Natural killer cell (primary cell): Measurements from ENCODE around the gene YAP1. TPM values are rescaled to one million over a fixed set of nuclear protein-coding genes. Genes with fewer than 3 reads are reported as not detected.

ENCODE experiments used
- ATAC-seq, 3 donors: fragments of 150-1000 bp in 2 of 3; fragments of 200-7000 bp in 1 of 3; cut with Tn5 transposase; 1 replicate in 1 of 3; 2 replicates in 2 of 3; pipeline ENCODE4 v1.10.0; 2021; ENCODE audit warnings: mild to moderate bottlenecking in 2 of 3, moderate library complexity in 2 of 3
- DNase-seq, 2 donors: peaks; one replicate each; pipeline versions ENCODE4 v3.0.0 to v3.0.0-alpha.2; 2013 to 2021; ENCODE audit warnings: mixed read lengths in 1 of 2
- H3K27ac ChIP-seq: one replicate; pipeline ENCODE4 v1.5.1; 2013; ENCODE audit warnings: mild to moderate bottlenecking, low read length
- H3K27me3 ChIP-seq: one replicate; pipeline ENCODE4 v1.6.1; 2013; ENCODE audit warnings: low read length; ENCODE audit not compliant: control insufficient read depth, insufficient read depth
- H3K36me3 ChIP-seq: one replicate; pipeline ENCODE4 v1.6.1; 2013; ENCODE audit warnings: low read length; ENCODE audit not compliant: control insufficient read depth, insufficient read depth
- H3K4me1 ChIP-seq: one replicate; pipeline ENCODE4 v1.6.1; 2013; ENCODE audit warnings: low read length; ENCODE audit not compliant: control insufficient read depth, insufficient read depth
- H3K4me3 ChIP-seq: one replicate; pipeline ENCODE4 v1.5.1; 2013; ENCODE audit warnings: low read length
- H3K9me3 ChIP-seq: one replicate; pipeline ENCODE4 v1.6.1; 2013; ENCODE audit warnings: low read length; ENCODE audit not compliant: control insufficient read depth, insufficient read depth
- H3K27ac Mint-ChIP-seq, 2 donors: one replicate each; pipeline ENCODE4 v1.8.0; 2022; ENCODE audit warnings: mild to moderate bottlenecking in 2 of 2, mixed read lengths in 2 of 2, moderate library complexity in 1 of 2
- H3K27me3 Mint-ChIP-seq, 2 donors: one replicate each; pipeline ENCODE4 v1.8.0; 2022; ENCODE audit warnings: low read depth in 2 of 2, mixed read lengths in 2 of 2
- H3K36me3 Mint-ChIP-seq: one replicate; pipeline ENCODE4 v1.8.0; 2022; ENCODE audit warnings: mixed read lengths
- H3K4me1 Mint-ChIP-seq, 2 donors: one replicate each; pipeline ENCODE4 v1.8.0; 2022; ENCODE audit warnings: mixed read lengths in 2 of 2
- H3K4me3 Mint-ChIP-seq: one replicate; pipeline ENCODE4 v1.8.0; 2022; ENCODE audit warnings: mild to moderate bottlenecking, moderate library complexity, mixed read lengths
- H3K9me3 Mint-ChIP-seq, 2 donors: one replicate each; pipeline ENCODE4 v1.8.0; 2022; ENCODE audit warnings: mixed read lengths in 2 of 2
- WGBS: methylation state at CpG from one replicate; pipeline ENCODE4 v1.1.7; 2013; ENCODE audit warnings: missing lambda C conversion rate; ENCODE audit not compliant: insufficient coverage; 5-methylcytosine and 5-hydroxymethylcytosine counted together
- intact Hi-C: fragments of 100-400 bp; cut with micrococcal nuclease; formaldehyde crosslinking; loops from one replicate; pipeline ENCODE4 v1.14.2; 2022
- total RNA-seq, 4 donors: library from RNA; stranded (reverse); fragments of 120-200 nt in 1 of 4; gene quantifications; one replicate each; pipeline versions ENCODE4 v1.2.3 to v1.2.4, GENCODE V29; 2013 to 2022
- TF ChIP-seq, protein P1 (sequence below): fragments of 200-600 bp; IDR thresholded peaks from one replicate; pipeline ENCODE4 v1.8.0; 2022; ENCODE audit warnings: antibody characterized with exemption

YAP1 gene
- total RNA-seq, 3 donors from 2014 or later (not counting 1 experiment from before 2014, with no cell fraction given), result not detected

DNA sequence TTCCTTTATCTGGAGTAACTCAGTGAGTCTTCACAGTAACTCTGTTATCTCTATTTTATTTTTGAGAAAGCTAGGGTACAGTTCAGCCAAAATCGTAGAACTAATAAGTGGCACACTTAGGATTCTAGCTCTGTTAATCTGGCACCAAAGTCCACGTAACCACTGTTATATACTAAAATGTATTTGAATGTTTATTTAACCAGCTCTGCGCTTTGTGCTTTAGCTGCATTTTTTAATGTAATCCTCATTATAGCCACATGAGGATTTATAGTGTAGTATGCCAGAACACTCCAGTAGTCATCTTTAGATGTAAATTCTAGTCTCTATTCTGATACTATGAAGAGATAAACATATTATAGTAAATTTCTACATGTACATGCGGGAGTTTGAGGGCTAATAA lies 36.8 kb downstream of the YAP1 start:
- intact Hi-C loops, result no loop called here
- ATAC-seq (no peak), DNase-seq (no peak)
- TF ChIP-seq, protein P1, sequence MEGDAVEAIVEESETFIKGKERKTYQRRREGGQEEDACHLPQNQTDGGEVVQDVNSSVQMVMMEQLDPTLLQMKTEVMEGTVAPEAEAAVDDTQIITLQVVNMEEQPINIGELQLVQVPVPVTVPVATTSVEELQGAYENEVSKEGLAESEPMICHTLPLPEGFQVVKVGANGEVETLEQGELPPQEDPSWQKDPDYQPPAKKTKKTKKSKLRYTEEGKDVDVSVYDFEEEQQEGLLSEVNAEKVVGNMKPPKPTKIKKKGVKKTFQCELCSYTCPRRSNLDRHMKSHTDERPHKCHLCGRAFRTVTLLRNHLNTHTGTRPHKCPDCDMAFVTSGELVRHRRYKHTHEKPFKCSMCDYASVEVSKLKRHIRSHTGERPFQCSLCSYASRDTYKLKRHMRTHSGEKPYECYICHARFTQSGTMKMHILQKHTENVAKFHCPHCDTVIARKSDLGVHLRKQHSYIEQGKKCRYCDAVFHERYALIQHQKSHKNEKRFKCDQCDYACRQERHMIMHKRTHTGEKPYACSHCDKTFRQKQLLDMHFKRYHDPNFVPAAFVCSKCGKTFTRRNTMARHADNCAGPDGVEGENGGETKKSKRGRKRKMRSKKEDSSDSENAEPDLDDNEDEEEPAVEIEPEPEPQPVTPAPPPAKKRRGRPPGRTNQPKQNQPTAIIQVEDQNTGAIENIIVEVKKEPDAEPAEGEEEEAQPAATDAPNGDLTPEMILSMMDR, result no peak
- Histone ChIP-seq H3K9me3 (no peaks in the 10 kb centered on the region), H3K27me3 (peaks cover 5% of the 10 kb centered on the region), H3K4me1 (no peaks in the 10 kb centered on the region), H3K36me3 (no peaks in the 10 kb centered on the region), H3K4me3 (no peak overlapping the region), H3K27ac (no peak overlapping the region)
- peaks cover 8 to 13% of the 10 kb centered on the region in 2 donors for H3K27me3 Mint-ChIP-seq
- no peaks in the 10 kb centered on the region for H3K4me1 Mint-ChIP-seq
- no peak overlapping the region for H3K4me3 Mint-ChIP-seq
- peaks cover 0 to 7% of the 10 kb centered on the region in 2 donors for H3K9me3 Mint-ChIP-seq
- H3K27ac Mint-ChIP-seq, result no peak overlapping the region
- no peaks in the 10 kb centered on the region for H3K36me3 Mint-ChIP-seq
- 89% methylated on average over 1 of the region's 4 CpGs for WGBS

DNA sequence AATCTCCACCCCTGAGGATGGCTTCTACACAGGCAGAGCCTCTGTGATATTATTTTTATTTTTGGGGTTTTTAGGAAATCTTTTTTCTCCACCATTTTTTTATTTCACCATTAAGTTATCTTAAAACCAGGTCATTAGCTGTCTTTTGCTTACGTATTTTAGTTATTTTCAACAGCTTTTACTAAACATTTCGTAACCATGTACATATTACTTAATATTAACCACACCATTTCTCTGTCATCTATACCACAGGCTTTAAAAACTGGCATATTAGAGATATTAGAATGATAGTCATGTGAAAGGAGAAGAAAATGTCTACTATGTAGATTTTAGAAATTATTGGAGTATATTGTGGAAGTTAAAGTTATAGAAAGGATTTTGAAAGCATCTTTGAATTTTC lies 37.4 kb downstream of the YAP1 start:
- WGBS, result no CpG with 5 or more reads among the region's 2 CpGs
- H3K9me3 ChIP-seq, result no peaks in the 10 kb centered on the region
- H3K36me3 ChIP-seq, result no peaks in the 10 kb centered on the region
- no peaks in the 10 kb centered on the region for H3K4me1 Mint-ChIP-seq
- H3K9me3 Mint-ChIP-seq, result peaks cover 0 to 7% of the 10 kb centered on the region in 2 donors
- TF ChIP-seq, protein P1, result no peak
- ATAC-seq (no peak), DNase-seq (no peak)
- peaks cover 8 to 12% of the 10 kb centered on the region in 2 donors for H3K27me3 Mint-ChIP-seq
- H3K27me3 ChIP-seq, result peaks cover 5% of the 10 kb centered on the region
- no peak overlapping the region for H3K27ac Mint-ChIP-seq
- no peak overlapping the region for H3K4me3 Mint-ChIP-seq
- no peak overlapping the region for H3K27ac ChIP-seq
- no peaks in the 10 kb centered on the region for H3K36me3 Mint-ChIP-seq
- intact Hi-C loops, result no loop called here
- H3K4me3 ChIP-seq, result no peak overlapping the region
- no peaks in the 10 kb centered on the region for H3K4me1 ChIP-seq

DNA sequence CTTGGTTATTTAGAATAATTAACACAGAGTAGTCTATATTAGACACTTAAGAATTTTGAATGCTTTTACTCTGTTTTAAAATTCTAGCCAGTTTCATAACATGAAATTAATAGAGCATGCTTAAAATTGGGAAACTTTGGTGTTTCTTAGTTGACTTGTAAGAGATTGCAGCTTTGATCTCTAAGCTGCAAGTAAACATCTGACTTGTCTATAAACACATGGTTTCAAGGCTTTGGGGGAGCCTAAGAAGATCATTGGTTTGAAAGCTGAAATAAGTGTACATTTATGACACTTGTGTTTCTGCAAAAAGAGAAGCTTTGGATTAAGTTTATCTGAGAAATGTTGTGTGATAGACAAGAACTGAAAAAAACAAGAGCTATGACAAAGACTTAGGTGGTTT lies 37.8 kb downstream of the YAP1 start:
- Histone ChIP-seq H3K27me3 (peaks cover 5% of the 10 kb centered on the region), H3K4me1 (no peaks in the 10 kb centered on the region), H3K4me3 (no peak overlapping the region), H3K9me3 (no peaks in the 10 kb centered on the region), H3K36me3 (no peaks in the 10 kb centered on the region), H3K27ac (no peak overlapping the region)
- DNase-seq (no peak), ATAC-seq (no peak)
- H3K4me3 Mint-ChIP-seq, result no peak overlapping the region
- TF ChIP-seq, protein P1, result no peak
- H3K36me3 Mint-ChIP-seq, result no peaks in the 10 kb centered on the region
- intact Hi-C loops, result no loop called here
- H3K27me3 Mint-ChIP-seq, result peaks cover 8 to 12% of the 10 kb centered on the region in 2 donors
- no peaks in the 10 kb centered on the region for H3K4me1 Mint-ChIP-seq
- no peak overlapping the region for H3K27ac Mint-ChIP-seq
- H3K9me3 Mint-ChIP-seq, result peaks cover 0 to 7% of the 10 kb centered on the region in 2 donors

DNA sequence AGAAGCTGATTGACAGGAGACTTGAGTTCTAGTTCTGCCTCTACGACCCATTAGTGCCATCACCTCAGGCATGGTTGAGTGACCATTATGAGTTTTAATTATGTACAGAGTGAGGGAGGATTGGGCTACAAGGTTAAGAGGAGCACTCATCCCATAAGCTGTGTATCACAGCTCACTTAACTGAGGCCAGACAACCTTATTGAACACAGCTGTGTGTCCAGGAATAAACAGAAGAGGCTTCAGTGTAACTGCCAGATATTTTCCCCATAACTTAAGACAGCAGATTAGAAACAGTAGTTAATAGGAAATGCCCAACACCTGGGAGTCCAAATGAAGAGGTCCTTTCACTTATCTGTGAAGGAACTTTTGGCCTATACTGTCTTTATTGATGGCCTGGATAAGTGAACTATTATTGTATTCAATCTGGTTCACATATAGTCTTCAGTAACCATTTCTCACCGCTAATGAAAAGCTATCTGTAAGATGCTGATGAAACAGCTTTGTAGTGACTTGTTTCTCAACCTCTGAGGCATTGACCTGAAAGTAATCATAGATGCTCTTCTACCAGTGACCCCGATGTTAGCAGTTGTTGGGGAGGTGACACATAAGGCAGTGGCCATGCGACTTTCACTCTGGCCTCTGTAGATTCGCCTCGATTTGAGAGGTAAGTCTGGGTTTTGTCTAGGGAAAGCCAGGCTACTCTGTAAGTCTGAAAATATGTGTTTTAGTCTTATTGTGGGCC lies 41.7 kb downstream of the YAP1 start:
- H3K4me3 Mint-ChIP-seq, result no peak overlapping the region
- H3K4me1 Mint-ChIP-seq, result no peaks in the 10 kb centered on the region
- Histone ChIP-seq H3K27ac (no peak overlapping the region), H3K4me1 (no peaks in the 10 kb centered on the region), H3K4me3 (no peak overlapping the region), H3K36me3 (no peaks in the 10 kb centered on the region), H3K9me3 (no peaks in the 10 kb centered on the region), H3K27me3 (peaks cover 5% of the 10 kb centered on the region)
- H3K27ac Mint-ChIP-seq, result no peak overlapping the region
- TF ChIP-seq, protein P1, result no peak
- WGBS, result 83% methylated on average over 6 of the region's 6 CpGs
- H3K27me3 Mint-ChIP-seq, result peaks cover 0 to 8% of the 10 kb centered on the region in 2 donors
- H3K9me3 Mint-ChIP-seq, result peaks cover 0 to 3% of the 10 kb centered on the region in 2 donors
- intact Hi-C loops, result no loop called here
- no peaks in the 10 kb centered on the region for H3K36me3 Mint-ChIP-seq
- DNase-seq, result no peak
- no peak for ATAC-seq
